HUDEP-2 (cell line): Measurements from ENCODE around the gene MTMR8.
"Not testable (repeated sequence)": the region's sequence is repeated elsewhere in the genome, so short reads cannot be mapped to it uniquely, and the experiment has no call there.

ENCODE experiments used
- DNase-seq, 76 experiments: peaks; one replicate each; lab custom pipeline; 2025; ENCODE audit not compliant: unreplicated experiment in 76 of 76; lab: John Stamatoyannopoulos, UW

MTMR8 gene

DNA sequence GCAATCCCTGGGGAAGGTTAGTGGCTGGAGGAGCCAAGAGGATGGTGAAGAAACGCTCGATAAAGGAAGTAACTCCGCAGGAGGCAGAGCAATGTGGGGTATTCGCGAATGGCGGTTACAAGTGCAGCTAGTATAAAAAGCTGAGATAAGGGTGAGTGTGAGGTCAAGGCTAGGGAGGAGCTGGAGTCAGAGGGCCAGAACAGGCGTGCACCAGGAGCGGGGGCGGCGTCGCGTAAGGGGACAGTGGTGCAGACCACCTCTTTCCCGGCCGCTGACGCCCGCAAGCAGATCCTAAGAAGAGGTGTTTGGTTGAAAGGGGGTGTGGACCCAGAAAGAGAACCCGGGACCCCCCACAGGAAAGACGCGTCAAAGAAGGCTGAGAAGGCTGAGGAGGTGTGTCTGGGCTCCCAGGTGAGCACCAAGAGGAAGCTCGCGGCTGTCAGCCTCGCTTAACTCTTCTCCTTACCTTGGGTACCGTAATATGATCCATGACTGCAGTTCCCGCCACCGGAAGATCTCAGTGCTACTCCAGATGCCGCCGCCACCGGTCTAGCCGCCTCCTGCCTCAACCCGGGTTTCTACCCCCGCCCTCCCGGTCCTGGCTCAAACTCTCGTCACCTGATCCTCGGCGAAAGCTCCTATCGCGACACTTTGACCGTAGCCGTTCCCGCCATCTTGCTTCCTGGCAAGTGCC is at the start of gene MTMR8:
Gene MTMR8 (minus strand): TSS at position 579 of the 694 bp plus-strand sequence. CDS start 89 bp downstream, at position 490.
- DNase-seq, result peak in 75 of 76 experiments; percentile 1 to 72 (median 49)

DNA sequence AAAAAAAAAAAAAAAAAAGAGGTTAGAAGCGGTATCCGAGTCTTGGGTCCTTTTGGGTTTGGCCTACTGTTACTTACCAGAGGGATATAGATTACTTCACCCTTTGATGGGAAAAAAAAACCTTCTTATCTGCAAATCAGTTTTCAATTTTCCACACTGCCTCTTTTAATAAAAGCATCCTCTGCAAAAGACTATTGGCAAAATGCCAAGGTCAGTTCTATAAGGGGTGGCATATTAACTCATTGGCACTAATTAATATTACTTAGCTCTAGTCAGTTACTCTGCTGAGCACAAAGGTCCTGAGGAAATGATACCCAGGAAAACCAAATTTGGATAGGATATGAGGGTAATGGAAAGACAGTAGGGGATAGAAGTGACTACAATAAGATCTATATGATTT is 44.3 kb upstream of the MTMR8 start:
- no peak for DNase-seq

DNA sequence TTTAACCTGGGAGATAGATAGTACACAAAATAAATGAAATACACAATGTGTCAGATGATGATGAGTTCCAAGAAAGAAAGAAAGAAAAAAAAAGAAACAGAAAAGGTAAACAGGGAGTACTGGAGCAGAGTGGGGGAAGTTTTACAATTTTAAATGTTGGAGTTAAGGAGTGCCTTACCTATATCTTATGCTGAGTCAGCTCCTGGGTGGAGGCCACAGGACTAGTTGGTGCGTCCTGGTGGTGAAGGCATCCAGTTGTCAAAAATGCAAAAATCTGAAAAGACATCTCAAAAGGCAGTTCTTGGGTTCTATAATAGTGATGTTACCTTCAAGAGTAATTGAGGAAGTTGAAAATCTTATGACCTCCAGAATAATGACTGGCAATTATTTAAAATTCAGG is 42.4 kb upstream of the MTMR8 start:
- DNase-seq, result no peak

DNA sequence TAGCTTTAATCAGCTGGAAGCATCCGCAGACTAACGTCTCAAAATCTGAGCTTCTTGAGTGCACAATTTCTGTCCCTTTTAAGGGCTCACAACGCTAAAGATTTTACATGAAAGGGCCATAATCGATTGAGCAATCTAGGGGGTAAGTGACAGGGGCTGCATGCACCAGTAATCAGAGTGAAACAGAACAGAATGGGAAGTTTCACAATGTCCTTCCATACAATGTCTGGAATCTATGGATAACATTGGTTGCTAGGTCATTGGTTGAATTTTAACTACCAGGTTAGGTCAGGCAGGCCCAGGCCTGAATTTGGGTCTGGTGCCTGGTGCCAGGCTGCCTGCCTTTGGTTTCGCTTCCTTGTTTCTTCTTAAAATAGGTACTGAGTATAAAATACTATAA is 42.0 kb upstream of the MTMR8 start:
- no peak for DNase-seq

DNA sequence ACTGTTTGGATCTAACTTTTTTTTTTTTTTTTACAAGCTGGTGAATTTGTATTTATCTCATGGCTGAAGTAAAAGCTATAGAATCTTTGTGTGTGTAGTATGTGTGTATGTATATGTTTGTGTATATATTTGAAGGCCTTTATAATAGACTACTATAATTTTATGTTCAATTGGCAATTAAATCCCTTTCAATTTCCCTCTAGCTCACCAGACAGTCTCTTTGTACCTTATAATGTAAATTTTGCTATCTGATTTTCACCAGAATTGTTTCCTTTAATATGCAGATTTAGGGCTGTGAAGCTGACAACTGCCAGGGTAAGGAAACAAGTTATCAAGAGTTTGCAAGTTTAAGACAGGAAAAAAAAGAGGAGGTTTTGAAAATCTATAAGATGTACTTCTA is 33.1 kb upstream of the MTMR8 start:
- DNase-seq, result no peak

DNA sequence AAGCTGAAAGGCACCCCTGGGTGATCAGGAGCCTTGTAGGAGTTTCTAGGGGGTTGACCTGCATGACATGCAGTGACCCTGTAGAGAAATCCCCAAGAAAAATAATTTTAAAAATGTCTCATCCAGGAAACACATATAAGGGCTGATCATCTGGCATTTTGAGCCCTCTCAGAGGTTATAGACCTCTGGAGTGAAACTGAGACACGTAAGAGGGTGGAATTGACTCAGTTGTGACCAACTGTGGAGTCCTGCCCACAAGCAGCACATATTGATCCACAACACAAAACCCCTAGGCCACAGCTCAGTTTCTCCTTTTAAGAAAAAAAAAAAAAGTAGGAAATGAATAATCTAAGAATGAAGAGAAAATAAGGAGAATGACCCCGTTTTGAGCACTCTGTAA is 32.5 kb upstream of the MTMR8 start:
- no peak for DNase-seq

DNA sequence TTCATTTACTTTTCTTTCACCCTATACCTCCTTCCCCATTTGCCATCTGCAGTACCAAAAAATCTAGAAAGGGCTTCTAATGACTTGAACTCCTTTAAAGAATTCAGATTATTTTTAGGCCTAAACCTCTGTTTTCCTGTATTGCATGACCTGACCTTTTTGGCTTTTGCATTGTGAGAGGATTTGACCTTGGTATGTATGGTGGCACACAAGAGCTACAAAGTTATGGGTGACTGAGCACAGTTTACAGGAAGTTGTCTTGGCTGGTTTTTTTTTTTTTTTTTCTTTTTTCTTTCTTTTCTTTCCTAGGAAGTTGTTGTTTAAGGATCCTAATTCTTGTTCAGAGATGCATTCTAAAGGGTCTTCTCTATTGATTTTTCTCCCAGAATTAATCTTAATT is 32.0 kb upstream of the MTMR8 start:
- no peak for DNase-seq

DNA sequence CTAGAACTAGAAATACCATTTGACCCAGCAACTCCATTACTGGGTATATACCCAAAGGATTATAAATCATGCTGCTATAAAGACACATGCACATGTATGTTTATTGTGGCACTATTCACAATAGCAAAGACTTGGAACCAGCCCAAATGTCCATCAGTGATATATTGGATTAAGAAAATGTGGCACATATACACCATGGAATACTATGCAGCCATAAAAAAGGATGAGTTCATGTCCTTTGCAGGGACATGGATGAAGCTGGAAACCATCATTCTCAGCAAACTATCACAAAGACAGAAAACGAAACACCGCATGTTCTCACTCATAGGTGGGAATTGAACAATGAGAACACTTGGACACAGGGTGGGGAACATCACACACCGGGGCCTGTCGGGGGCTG is 14.5 kb upstream of the MTMR8 start:
- DNase-seq, result not testable (repeated sequence)

DNA sequence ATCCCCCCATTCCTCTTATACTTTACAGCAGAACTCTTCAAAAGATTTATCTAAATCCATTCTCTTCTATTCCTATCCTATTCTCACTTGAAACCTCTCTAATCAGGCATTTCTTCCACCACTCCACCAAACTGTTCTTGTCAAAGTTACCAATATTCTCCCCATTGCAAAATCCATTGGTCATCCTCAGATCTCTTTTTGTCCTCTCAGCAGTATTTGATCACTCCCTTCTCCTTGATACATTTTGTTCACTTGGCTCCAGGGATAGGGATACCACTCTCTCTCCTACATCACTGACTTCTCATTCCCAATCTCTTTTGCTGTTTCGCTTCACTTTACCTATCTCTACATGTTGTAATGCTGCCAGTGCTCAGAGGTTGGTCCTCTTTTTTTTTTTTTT is 2.8 kb upstream of the MTMR8 start:
- no peak for DNase-seq

DNA sequence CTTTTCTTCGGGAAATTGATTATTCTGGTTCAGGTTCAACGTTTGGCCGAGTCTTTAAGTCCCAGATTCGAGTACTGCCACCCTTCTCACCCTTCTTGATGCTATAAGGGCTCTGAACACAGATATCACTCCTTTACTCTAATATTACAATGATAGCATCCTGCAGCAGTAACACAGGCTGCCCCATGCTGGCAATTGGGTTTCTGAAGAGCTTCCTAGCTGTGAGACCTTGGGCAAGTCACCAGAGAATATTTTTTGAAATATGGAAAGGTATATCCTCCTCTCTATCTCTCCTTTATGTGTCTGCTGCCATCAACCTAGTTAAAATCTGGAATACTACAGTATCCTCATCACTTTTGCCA is 297 bp upstream of the MTMR8 start:
- DNase-seq, result no peak

DNA sequence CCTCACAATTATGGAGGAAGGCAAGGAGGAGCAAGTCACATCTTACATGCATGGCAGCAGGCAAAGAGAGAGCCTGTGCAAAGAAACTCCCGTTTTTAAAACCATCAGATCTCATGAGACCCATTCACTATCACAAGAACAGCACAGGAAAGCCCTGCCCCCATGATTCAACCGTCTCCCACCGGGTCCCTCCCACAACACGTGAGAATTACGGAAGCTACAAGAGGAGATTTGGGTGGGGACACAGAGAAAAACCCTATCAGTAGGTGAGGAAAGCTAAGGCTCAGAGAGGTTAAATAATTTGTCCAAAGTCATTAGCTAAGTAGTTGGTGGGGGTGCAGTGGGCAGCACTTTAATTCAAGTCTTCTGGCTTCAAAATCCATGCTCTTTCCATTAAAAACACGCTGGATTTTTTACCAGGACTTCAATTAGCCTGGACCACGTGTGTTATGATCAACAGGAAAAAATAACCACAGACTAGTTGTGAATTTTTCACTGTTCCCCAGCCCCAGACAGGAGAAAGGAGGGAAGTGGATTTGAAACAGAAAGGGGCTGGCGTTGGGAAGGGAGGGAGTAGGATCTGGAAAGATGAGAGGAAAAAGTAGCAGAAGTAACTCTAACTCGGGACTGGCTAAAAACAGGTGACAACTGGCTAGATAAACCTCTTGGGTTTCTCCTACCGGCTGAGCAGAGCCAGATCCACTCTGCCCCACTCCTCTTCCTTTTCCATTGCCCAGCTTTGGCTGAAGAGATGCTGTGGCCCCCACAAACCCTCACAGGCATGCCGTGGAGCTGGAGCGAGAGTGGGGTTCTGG is 986 bp downstream of the MTMR8 start:
- DNase-seq, result peak in 13 of 76 experiments; percentile 0 to 26 (median 4)

DNA sequence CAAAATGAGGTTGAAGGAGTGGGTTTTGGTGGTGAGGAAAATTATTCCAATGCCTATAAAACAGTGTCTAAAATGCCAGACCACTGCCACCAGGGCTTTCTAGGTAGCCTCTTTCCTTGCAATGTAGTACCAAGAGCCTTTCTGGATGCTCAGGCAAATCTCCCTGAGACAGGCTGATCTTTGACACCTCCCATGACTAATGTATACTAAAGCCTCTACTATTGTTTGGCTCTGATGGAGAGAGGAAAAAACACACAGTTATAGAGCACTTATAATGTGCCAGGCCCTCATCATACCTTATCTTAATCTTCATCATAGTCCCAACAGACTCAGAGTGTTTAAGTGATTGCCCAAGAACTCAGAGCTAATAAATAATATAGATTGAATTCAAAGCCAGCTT is 5.8 kb downstream of the MTMR8 start:
- no peak for DNase-seq

DNA sequence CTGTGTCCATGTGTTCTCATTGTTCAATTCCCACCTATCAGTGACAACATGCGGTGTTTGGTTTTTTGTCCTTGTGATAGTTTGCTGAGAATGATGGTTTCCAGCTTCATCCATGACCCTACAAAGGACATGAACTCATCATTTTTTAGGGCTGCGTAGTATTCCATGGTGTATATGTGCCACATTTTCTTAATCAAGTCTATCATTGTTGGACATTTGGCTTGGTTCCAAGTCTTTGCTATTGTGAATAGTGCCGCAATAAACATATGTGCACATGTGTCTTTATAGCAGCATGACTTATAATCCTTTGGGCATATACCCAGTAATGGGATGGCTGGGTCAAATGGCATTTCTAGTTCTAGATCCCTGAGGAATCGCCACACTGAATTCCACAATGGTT is 14.5 kb downstream of the MTMR8 start:
- not testable (repeated sequence) for DNase-seq

DNA sequence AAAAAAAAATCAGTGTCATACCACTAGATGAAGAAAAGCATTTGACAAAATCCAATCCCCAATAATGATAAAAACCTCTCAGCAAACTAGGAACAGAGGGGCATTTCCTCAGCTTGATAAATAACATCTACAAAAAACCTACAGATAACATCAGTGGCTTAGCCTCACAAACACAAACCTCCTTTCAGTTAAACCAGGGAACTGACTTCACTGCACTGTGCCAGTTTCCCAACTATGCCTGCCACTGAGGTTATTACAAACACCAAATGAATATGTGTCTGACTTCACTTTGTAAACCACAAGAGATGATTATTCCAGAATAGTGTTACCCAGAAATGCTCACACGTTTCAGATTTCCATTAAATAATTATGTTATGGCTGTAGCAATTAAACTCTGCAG is 15.3 kb downstream of the MTMR8 start:
- DNase-seq, result no peak

DNA sequence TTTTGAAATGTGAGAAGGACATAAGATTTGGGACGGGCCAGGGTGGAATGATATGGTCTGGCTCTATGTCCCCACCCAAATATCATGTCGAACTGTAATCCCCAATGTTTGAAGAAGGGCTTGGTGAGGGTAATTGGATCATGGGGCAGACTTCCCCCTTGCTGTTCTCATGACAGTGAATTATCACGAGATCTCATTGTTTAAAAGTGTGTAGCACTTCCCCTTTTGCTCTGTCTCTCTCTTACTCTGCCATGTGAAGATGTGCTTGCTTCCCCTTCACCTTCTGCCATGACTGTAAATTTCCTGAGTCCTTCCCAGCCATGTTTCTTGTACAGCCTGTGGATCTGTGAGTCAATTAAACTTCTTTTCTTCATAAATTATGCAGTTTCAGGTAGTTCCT is 17.5 kb downstream of the MTMR8 start:
- no peak for DNase-seq

DNA sequence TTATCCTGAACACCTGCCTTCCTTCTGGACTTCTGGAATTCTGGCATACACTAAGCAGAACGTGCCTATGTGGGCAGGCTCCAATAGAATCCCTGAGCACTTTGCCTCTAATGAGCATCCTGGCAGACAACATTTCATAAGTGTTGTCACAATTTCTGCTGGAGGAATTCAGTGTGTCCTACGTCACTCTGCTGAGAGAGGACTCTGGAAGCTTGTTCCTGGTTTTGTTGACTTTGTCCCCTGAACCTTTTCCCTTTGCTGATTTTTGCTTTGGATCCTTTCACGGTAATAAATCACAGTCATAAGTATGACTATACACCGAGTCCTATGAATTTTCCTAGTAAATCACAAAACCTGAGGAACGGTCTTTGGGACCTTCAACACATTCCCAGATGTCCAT is 43.2 kb downstream of the MTMR8 start:
- DNase-seq, result no peak

DNA sequence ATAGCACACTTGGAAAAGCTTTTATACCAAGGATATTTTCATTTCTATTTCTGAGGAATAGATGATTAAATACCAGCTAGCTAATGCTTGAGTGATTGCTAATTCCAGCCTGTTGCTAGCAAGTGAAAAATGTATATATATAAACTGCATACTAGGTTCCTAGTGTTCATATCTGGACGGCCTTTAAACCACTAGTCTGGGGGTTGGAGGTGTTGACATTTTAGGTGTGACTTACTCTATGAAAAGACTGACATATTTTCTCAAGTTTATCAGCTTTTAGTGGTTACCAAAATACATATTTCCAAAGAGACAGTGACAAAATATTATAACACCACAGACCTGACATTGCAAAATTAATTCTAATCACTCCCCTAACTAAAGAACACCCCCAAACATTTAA is 44.7 kb downstream of the MTMR8 start:
- DNase-seq, result no peak

DNA sequence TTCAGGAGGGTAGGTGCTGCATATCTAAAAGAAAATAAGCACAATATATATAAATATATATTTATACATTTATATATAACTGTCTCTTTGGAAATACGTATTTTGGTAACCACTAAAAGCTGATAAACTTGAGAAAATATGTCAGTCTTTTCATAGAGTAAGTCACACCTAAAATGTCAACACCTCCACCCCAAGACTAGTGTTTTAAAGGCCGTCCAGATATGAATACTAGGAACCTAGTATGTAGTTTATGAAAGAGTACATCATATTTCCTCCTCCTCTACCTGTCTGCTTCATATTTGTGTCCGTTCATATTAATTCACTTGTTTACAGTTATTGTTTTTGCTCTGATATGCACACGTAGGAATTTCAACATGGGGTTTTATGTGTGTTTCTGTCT is 45.2 kb downstream of the MTMR8 start:
- DNase-seq, result no peak

DNA sequence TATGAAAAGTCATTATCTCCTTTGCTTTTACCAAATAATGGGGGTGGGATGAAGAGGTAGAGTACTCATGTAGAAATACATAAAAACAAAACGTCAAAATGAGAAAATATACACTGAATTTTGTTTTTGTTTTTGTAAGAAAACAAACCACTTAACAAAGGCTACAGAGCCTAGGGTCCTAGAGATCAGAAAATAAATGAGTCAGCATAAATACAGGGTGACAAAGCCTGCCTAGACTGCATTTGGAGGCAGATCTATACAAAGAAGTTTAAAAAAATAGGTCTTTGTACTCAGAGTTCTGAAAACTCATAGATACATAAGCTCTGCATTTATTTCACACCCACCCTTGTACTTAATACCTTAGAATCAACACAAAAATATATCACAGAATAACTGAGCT is 52.4 kb downstream of the MTMR8 start:
- DNase-seq, result no peak

DNA sequence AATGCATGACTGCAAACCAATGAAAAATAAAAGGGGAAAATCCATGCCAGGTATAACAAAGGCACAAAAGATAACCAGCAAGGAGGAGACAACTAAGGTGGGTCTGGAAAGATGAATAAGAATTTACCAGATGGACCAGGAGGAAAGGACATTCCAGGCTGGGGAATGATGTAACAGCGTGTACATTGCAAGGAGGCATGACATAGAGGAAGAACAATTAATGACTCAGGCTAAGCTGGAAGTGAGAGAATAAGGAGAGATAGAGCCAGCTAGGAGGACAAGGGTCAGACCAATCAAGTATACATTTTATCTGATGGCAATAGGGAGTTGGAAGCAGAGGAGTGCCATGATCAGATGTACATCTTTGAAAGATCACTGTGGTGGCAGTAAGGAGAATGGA is 57.0 kb downstream of the MTMR8 start:
- no peak for DNase-seq

DNA sequence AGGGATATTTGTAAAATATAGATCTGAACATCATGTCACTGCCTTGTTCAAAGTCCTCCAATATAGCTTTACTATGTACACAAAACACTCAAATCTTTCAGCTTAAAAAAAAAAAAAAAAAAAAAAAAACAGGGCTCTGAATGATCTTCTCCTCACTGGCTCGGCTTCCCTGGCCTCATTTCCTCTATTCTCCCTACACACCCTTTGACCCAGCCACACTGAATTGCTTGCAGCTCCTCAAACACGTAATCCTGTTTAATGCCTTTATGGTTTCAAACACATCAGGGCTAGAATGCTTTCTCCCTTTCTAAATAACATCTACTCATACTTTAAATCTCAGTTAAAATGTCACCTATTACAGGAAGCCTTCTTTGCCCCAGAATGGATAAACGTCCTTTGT is 60.8 kb downstream of the MTMR8 start:
- no peak for DNase-seq

DNA sequence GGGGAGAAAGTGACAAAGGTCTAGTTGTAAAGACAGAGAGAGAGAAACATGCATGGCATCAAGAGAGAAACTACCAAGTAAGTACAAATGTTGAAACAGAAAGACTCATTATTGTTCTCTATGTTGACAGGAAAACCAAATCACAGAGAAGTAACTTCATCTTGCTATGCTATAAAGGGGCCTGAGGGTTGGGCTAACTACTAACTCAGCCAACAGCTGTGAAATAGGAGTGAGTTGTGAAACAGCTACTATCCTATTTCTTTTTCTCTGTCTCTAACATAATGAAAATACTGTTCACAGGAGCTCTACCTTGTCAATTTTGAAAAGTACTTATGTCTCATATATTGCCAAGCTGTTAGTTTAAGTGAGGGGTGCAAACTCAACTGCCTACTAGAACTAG is 65.0 kb downstream of the MTMR8 start:
- no peak for DNase-seq
